ENCODE results near the gene GAPT.

GAPT gene

GRCh38 chr5:58456486-58456885, 34.7 kb upstream of the GAPT start:
- H3K27ac ChIP-seq: no peak overlapping the region
- TF ChIP-seq CTCF (conservative IDR thresholded peaks at IDR 0.05): no peak
- no peak for TF ChIP-seq ZFX (IDR thresholded peaks at IDR 0.05)

DNA sequence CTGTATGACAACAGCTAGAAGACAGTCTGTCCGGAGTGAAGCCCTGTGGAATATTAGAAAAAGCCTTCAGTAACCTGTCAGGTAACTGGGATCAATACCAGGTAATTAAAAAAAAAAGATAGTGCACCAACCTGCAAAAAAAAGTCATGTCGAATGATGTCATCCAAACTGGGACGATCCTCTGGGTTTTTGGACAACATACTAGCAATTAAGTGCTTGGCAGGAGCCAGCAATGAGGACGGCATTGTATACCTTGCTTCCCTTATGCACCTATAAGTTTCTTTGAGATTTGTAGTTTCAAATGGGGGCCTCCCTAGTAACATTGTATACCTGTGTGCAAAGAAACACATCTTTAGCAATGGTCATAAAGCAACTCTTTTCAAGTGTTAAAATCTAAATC, 34.2 kb upstream of the GAPT start:
- H3K27ac ChIP-seq: no peak overlapping the region
- TF ChIP-seq CTCF (conservative IDR thresholded peaks at IDR 0.05) (no peak), ZFX (IDR thresholded peaks at IDR 0.05) (no peak)

- H3K27ac ChIP-seq: no peak overlapping the region
- TF ChIP-seq CTCF (conservative IDR thresholded peaks at IDR 0.05) (no peak), ZFX (IDR thresholded peaks at IDR 0.05) (no peak)
Measured at GRCh38 chr5:58458141-58458742, 33.0 kb upstream of the GAPT start.

GRCh38 chr5:58458743-58459145, 32.5 kb upstream of the GAPT start:
- no peak overlapping the region for H3K27ac ChIP-seq

DNA sequence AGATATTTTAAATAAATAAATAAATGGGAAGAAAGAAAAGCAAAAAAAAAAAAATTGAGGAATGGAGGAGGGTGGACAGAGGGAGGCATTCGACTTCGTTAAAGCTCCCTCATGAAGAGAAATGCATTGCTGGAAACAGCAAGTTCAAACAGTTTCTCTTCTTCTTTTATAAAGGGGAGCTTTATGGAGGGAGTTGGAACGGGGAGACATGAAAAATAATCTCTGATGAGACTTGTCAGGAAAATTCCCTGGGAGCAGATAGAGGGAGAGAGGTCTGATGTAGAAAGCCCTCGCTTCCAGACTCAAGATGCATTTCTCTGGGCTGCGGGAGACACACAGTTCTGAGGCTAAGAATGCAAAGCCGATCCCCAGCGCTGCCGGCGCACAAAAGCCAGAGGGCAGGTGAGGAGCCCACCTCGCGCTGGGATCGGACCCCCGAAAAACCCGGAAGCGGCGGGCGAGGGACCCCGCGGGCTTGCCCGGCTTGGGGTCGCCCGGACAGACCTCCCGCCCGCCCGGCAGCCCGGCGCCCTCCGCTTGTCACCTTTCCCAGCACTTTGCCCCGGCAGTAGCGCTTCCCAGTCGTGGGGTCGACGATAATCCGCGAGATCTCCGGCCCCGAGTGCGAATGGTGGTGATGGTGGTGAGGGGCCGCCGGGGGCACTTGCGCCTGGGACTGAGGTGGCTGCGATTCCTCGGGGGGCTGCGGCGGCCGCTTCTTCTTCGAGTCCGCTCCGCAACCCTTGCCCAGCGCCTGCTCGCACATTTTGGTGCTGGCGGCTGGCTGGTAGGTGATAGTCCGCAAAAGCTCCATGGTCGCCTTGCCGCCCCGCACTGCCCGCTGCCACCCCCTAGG, 31.9 kb upstream of the GAPT start:
- H3K27ac ChIP-seq: peak overlapping the region; percentile 89
- TF ChIP-seq ZFX (IDR thresholded peaks at IDR 0.05): no peak
- TF ChIP-seq CTCF (conservative IDR thresholded peaks at IDR 0.05): no peak

More at GRCh38 chr5:58458743-58459145, 32.5 kb upstream of the GAPT start:
- TF ChIP-seq ZFX (IDR thresholded peaks at IDR 0.05) (no peak), CTCF (conservative IDR thresholded peaks at IDR 0.05) (no peak)

GRCh38 chr5:58460002-58460731, 31.1 kb upstream of the GAPT start, which contains the start of gene PLK2:
PLK2 (minus strand) TSS chr5:58460086; CDS start chr5:58459959, 127 bp downstream.
- TF ChIP-seq ZFX (IDR thresholded peaks at IDR 0.05) (peak; percentile 90), CTCF (conservative IDR thresholded peaks at IDR 0.05) (no peak)
- H3K27ac ChIP-seq: peak within 1 kb of the TSS; percentile 89
